Activated CD4-positive, alpha-beta T cell treated with anti-CD3 and anti-CD28 coated beads, Interleukin-2, amount 10 ng/mL, durations not matched to agents 7 days and 5 days (primary cell): ENCODE data around the gene NTPCR. TPM values are rescaled to one million over a fixed set of nuclear protein-coding genes. Genes with fewer than 3 reads are reported as not detected.

Experiments
- CTCF ChIA-PET: fragments of 350-600 bp; sonication (Branson Sonifier 250); formaldehyde crosslinking; loops from one replicate; lab custom pipeline; 2021; ENCODE audit warnings: antibody characterized with exemption; lab: Charles Lee
- POLR2A ChIA-PET: fragments of 350-600 bp; sonication (Branson Sonifier 250); formaldehyde crosslinking; loops from one replicate; lab custom pipeline; 2021; ENCODE audit warnings: antibody characterized with exemption; lab: Charles Lee
- DNase-seq: peaks from one replicate; pipeline ENCODE4 v3.0.0-alpha.2; 2020
- H3K27ac Mint-ChIP-seq: one replicate; pipeline ENCODE4 v1.8.0; 2021; ENCODE audit warnings: mild to moderate bottlenecking, moderate library complexity, mixed read lengths
- H3K27me3 Mint-ChIP-seq: one replicate; pipeline ENCODE4 v1.8.0; 2021; ENCODE audit warnings: mixed read lengths
- H3K36me3 Mint-ChIP-seq: one replicate; pipeline ENCODE4 v1.8.0; 2021; ENCODE audit warnings: low read depth, mixed read lengths
- H3K4me1 Mint-ChIP-seq: one replicate; pipeline ENCODE4 v1.8.0; 2021; ENCODE audit warnings: mixed read lengths
- H3K4me3 Mint-ChIP-seq: one replicate; pipeline ENCODE4 v1.8.0; 2021; ENCODE audit warnings: mild to moderate bottlenecking, moderate library complexity, mixed read lengths
- H3K9me3 Mint-ChIP-seq: one replicate; pipeline ENCODE4 v1.8.0; 2021; ENCODE audit warnings: mixed read lengths
- total RNA-seq, 2 experiments: library from RNA; stranded (reverse); gene quantifications; one replicate each; pipeline ENCODE4 v1.2.3, GENCODE V29; 2021

The NTPCR gene
- total RNA-seq, 2 experiments from 2014 or later, result 36.9 to 45.8 TPM

- DNase-seq, result no peak
- no peaks in the 10 kb centered on the region for H3K36me3 Mint-ChIP-seq
- no peaks in the 10 kb centered on the region for H3K27me3 Mint-ChIP-seq
- peaks cover 2% of the 10 kb centered on the region for H3K9me3 Mint-ChIP-seq
- H3K4me1 Mint-ChIP-seq, result no peaks in the 10 kb centered on the region
- H3K4me3 Mint-ChIP-seq, result no peak overlapping the region
- ChIA-PET CTCF (interaction anchor here (0.6 to 0.9 kb wide), 4 partner anchors 12 to 228 kb away, joined by 3 to 5 read pairs (median 3); no protein-coding TSS in a partner anchor), POLR2A (no interaction called here)
- H3K27ac Mint-ChIP-seq, result no peak overlapping the region
Measured at GRCh38 chr1:232932486-232933425, 17.7 kb upstream of the NTPCR start.

DNA sequence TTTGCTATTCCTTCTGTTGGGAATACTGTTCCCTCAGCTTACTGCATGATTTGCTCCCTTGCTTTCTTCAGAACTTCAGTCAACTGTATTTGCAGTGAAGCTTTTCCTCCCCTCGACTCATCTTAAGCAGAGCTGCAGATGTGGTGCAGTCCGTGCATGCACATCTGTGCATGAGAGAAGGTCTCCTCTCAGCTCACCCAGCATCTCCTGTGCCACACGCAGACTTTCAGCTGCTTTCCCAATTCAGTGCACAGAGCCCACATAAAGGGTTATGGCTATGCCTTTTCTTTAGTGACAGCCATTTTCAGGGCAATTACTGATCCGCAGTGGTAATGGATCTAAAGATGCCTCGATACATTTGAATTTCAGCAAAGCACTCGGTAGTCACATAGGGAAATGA lies 13.5 kb upstream of the NTPCR start:
- POLR2A ChIA-PET, result no interaction called here
- no peaks in the 10 kb centered on the region for H3K27me3 Mint-ChIP-seq

DNA sequence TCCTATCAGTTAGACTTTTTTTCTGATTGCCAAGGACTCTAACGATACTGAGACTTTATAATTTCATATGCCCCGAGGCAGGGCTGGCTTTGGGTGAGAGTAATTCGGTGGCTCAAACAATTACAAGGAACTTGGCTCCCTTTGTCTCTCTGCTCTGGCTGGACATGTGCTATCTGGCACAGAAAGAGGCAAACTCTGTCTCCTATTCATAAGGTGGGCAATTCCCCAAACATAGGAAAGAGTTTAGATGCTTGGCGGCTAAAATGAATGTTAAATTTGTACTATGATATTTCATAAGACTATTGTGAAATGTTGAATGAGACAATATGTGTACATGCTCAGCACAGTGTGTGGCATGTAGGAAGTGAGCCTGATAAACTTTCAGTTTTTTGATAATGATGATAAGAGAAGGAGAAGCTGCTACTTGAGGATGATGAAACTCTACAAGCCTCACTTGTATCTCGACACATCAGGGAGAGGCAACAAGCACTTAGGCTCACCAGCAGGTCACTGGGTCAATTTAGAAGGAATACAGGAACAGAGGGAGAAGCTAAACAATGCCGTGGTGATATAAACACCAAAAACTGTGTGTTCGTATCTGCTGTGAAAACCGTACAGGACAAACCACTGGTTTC lies 12.6 kb upstream of the NTPCR start:
- no peaks in the 10 kb centered on the region for H3K27me3 Mint-ChIP-seq
- POLR2A ChIA-PET, result no interaction called here
- H3K4me1 Mint-ChIP-seq, result peaks cover 4% of the 10 kb centered on the region
- H3K9me3 Mint-ChIP-seq, result peaks cover under 1% of the 10 kb centered on the region
- CTCF ChIA-PET, result no interaction called here
- no peak overlapping the region for H3K4me3 Mint-ChIP-seq
- DNase-seq, result no peak
- H3K27ac Mint-ChIP-seq, result no peak overlapping the region
- no peaks in the 10 kb centered on the region for H3K36me3 Mint-ChIP-seq

More for the DNA sequence above, 13.5 kb upstream of the NTPCR start:
- Mint-ChIP-seq H3K36me3 (no peaks in the 10 kb centered on the region), H3K4me1 (peaks cover 4% of the 10 kb centered on the region), H3K9me3 (peaks cover 2% of the 10 kb centered on the region), H3K4me3 (no peak overlapping the region), H3K27ac (no peak overlapping the region)
- no peak for DNase-seq
- CTCF ChIA-PET, result interaction anchor here (1.0 to 1.7 kb wide), 2 partner anchors 11 to 31 kb away, joined by 3 to 7 read pairs; no protein-coding TSS in a partner anchor

DNA sequence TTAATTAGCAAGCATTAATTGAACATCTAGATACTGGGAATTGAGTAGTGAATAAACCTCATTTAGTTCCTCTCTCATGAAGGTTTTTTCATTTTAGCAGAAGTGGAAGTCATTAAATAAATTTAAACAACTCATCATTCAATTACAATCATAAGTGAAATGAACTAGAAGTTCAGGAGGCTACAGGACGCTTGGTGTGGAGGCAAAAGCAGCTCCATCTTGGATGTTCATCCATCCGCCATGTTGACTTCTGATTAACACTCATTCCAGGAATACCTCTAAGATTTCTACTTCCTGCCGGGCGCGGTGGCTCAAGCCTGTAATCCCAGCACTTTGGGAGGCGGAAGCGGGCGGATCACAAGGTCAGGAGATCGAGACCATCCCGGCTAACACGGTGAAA lies 11.5 kb upstream of the NTPCR start:
- CTCF ChIA-PET, result interaction anchor here (0.7 kb wide), 1 partner anchor 34 kb away, joined by 6 read pairs; no protein-coding TSS in a partner anchor
- Mint-ChIP-seq H3K27me3 (no peaks in the 10 kb centered on the region), H3K27ac (no peak overlapping the region), H3K36me3 (no peaks in the 10 kb centered on the region), H3K9me3 (no peaks in the 10 kb centered on the region), H3K4me1 (peaks cover 15% of the 10 kb centered on the region), H3K4me3 (no peak overlapping the region)
- POLR2A ChIA-PET, result no interaction called here
- DNase-seq, result no peak

- no peak overlapping the region for H3K27ac Mint-ChIP-seq
Measured at GRCh38 chr1:232939748-232940147, 10.7 kb upstream of the NTPCR start.

DNA sequence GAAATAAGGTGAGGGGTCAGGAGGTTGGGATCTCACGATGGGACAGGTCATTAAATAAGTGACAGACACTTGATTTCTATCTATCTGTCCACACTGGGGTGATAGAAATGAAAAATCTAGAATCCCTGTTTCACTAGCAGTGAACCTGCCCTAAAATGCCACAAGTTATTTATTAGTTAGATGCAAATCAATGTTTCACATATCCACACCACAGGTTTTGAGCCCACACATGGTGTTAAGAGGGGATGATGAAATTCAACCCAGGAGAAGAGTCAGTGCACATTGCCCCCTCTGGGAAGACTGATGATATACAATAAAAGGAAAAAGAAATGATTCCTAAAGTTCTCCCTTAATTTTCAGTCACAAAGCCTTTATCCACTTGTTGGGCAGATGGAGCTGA lies 10.1 kb upstream of the NTPCR start:
- no peaks in the 10 kb centered on the region for H3K36me3 Mint-ChIP-seq
- no peaks in the 10 kb centered on the region for H3K27me3 Mint-ChIP-seq
- no peaks in the 10 kb centered on the region for H3K9me3 Mint-ChIP-seq
- H3K27ac Mint-ChIP-seq, result no peak overlapping the region
- ChIA-PET CTCF (interaction anchor here (0.7 to 1.0 kb wide), 2 partner anchors 14 to 1312 kb away, joined by 3 to 5 read pairs; no protein-coding TSS in a partner anchor), POLR2A (no interaction called here)
- no peak for DNase-seq
- peaks cover 22% of the 10 kb centered on the region for H3K4me1 Mint-ChIP-seq
- H3K4me3 Mint-ChIP-seq, result no peak overlapping the region

More at GRCh38 chr1:232939748-232940147, 10.7 kb upstream of the NTPCR start:
- POLR2A ChIA-PET, result no interaction called here
- Mint-ChIP-seq H3K4me1 (peaks cover 22% of the 10 kb centered on the region), H3K27me3 (no peaks in the 10 kb centered on the region), H3K9me3 (no peaks in the 10 kb centered on the region), H3K4me3 (no peak overlapping the region), H3K36me3 (no peaks in the 10 kb centered on the region)
- CTCF ChIA-PET, result interaction anchor here (1.0 kb wide), 1 partner anchor 14 kb away, joined by 5 read pairs; no protein-coding TSS in a partner anchor
- no peak for DNase-seq

DNA sequence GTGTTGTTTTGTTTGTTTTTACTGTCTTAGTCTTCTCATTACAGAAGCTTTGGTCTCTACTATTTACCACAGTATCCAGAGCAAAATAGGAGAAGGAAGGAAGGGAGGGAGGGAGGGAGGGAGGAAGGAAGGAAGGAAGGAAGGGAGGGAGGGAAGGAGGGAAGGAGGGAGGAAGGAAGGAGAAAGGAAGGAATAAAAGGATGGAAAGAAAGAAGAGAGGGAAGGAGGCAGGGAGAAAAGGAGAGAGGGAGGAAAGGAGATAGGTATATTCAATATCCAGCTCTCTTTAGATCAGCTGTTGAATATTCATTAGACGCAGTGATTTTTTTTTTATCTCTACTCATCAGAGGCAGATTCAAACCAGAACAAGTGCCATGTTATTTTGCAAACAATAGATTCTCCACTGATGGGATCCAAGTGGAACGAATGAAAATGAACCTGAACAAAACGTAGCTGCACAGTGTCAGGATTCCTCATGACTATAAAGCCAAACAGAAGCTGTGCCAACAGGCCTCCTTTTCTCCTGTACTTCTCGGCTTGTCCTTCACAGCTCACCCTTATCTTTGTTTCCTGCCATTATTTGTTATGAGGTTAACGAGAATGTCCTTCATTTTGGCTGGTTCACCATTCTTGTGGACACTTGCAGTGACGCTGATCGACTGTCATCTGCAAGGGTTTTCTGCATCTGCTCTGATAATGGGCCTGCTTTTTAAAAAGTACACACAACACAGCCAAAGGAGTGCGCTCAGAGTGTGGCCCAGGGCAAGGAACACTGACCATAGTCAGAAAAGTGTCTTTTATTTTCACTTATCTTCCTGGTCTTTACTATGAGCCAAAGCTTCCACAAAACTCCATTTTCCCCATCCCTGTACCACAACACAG lies 7.8 kb upstream of the NTPCR start:
- H3K36me3 Mint-ChIP-seq, result peaks cover 1% of the 10 kb centered on the region
- ChIA-PET CTCF (interaction anchor here (0.9 to 1.0 kb wide), 2 partner anchors 14 to 19 kb away, joined by 3 read pairs; no protein-coding TSS in a partner anchor), POLR2A (no interaction called here)
- H3K4me3 Mint-ChIP-seq, result no peak overlapping the region
- no peaks in the 10 kb centered on the region for H3K9me3 Mint-ChIP-seq
- H3K4me1 Mint-ChIP-seq, result peaks cover 22% of the 10 kb centered on the region
- H3K27me3 Mint-ChIP-seq, result no peaks in the 10 kb centered on the region
- DNase-seq, result no peak
- H3K27ac Mint-ChIP-seq, result no peak overlapping the region

- no peaks in the 10 kb centered on the region for H3K27me3 Mint-ChIP-seq
- peaks cover 1% of the 10 kb centered on the region for H3K36me3 Mint-ChIP-seq
- peaks cover 19% of the 10 kb centered on the region for H3K4me1 Mint-ChIP-seq
- no peak overlapping the region for H3K4me3 Mint-ChIP-seq
- POLR2A ChIA-PET, result interaction anchor here (0.8 kb wide), 2 partner anchors 20 to 195 kb away, joined by 3 read pairs; no protein-coding TSS in a partner anchor
- CTCF ChIA-PET, result interaction anchor here (1.1 kb wide), 1 partner anchor 9 kb away, joined by 5 read pairs; no protein-coding TSS in a partner anchor
- peak overlapping the region; percentile 46 for H3K27ac Mint-ChIP-seq
- DNase-seq, result no peak
- H3K9me3 Mint-ChIP-seq, result no peaks in the 10 kb centered on the region
Measured at GRCh38 chr1:232943679-232944252, 6.6 kb upstream of the NTPCR start.

DNA sequence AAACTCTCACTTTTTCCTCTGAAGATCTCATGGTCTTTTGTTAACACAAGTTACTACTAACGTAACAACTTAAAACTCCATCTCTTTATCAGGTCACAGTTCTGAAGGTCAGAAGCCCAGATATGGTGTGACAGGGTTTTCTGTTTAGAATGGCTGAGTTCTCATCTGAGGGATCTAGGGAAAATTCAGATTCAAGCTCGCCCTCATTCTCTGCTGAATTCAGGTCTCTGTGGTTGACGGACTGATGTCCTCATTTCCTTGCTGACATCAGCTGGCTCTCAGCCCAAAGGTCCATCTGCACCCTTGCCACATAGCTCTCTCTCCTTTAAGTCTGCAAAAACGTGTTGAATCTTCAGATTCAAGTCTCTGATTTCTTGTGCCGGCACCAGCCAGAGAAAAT lies 6.1 kb upstream of the NTPCR start:
- DNase-seq, result no peak
- Mint-ChIP-seq H3K4me3 (no peak overlapping the region), H3K9me3 (peaks cover 3% of the 10 kb centered on the region), H3K27ac (peak overlapping the region; percentile 21), H3K36me3 (peaks cover 1% of the 10 kb centered on the region), H3K4me1 (peaks cover 22% of the 10 kb centered on the region), H3K27me3 (no peaks in the 10 kb centered on the region)
- CTCF ChIA-PET, result interaction anchor here (1.1 kb wide), 1 partner anchor 9 kb away, joined by 5 read pairs; no protein-coding TSS in a partner anchor
- POLR2A ChIA-PET, result interaction anchor here (0.8 kb wide), 1 partner anchor 195 kb away, joined by 3 read pairs; no protein-coding TSS in a partner anchor

- Mint-ChIP-seq H3K27me3 (no peaks in the 10 kb centered on the region), H3K4me3 (peak overlapping the region; percentile 97), H3K9me3 (peaks cover 5% of the 10 kb centered on the region), H3K36me3 (peaks cover 19% of the 10 kb centered on the region), H3K4me1 (peaks cover 45% of the 10 kb centered on the region), H3K27ac (peak overlapping the region; percentile 94)
- CTCF ChIA-PET, result interaction anchor here (1.3 kb wide), 1 partner anchor 51 kb away, joined by 4 read pairs; no protein-coding TSS in a partner anchor
- POLR2A ChIA-PET, result no interaction called here
- no peak for DNase-seq
Measured at GRCh38 chr1:232949636-232950196, 695 bp upstream of the NTPCR start.

DNA sequence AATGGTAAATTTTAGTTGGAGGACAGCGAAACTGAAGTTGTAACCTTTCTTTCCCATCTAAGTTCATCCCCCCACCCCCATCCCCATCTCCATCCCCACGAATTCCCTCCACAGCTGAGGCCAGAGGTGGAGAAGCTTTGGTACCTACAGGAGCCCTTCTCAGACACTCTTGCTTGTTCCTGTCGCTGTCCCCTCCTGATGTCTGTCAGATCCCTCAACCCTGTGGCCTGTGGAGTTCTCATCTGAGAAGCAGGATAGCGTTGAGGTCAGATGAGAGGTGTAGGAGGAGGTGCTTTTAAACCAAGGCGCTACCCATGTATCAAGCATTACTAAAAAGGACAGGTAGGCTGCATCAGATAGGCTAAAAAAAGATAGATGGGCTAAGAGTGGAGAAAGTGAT lies 769 bp downstream of the NTPCR start:
- DNase-seq, result peak; percentile 34
- Mint-ChIP-seq H3K36me3 (peaks cover 29% of the 10 kb centered on the region), H3K4me1 (peaks cover 46% of the 10 kb centered on the region), H3K4me3 (peak overlapping the region; percentile 97), H3K9me3 (peaks cover 5% of the 10 kb centered on the region), H3K27me3 (no peaks in the 10 kb centered on the region), H3K27ac (peak overlapping the region; percentile 94)
- POLR2A ChIA-PET, result interaction anchor here (1.5 kb wide), 1 partner anchor 27 kb away, joined by 6 read pairs; no protein-coding TSS in a partner anchor
- CTCF ChIA-PET, result interaction anchor here (0.7 to 0.9 kb wide), 2 partner anchors 11 to 28 kb away, joined by 3 read pairs; no protein-coding TSS in a partner anchor
